ENCODE measurements around the gene NUDT21.

Gene NUDT21

DNA sequence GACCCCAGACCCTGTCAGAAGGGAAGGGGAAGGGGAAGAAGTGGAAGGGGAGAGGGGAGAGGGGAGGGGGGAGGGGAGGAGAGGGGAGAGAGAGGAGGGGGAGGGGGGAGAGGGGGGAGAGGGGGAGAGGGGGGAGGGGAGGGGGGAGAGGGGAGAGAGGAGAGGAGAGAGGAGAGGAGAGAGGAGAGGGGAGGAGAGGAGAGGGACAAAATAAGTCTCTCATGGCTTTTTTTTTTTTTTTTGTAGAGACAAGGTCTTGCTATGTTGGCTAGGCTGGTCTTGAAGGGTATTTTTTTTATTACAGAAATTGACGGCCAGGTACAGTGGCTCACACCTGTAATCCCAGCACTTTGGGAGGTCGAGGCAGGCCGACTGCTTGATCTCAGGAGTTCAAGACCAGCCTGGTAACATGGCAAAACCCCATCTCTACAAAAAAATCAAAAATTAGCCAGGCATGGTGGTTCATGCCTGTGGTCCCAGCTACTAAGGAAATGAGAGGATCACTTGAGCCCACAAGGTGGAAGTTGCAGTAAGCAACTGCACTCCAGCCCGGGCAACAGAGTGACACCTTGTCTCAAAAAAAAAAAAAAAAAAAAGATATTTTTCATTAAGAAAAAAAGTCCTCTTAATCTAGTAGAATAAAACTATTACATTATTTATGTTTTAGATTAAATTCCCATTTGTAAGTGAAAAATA lies 45.0 kb downstream of the NUDT21 start:
- peaks cover 31 to 87% of the 10 kb centered on the region in 2 experiments for H3K36me3 ChIP-seq (ENCODE audit: control insufficient read depth in 1 of 2, insufficient read depth in 2 of 2, low read depth in 1 of 2, low read length in 2 of 2)
- 64% methylated on average over 3 of the region's 4 CpGs for WGBS
- no peak overlapping the region for H3K18ac ChIP-seq (ENCODE audit: low read depth in 1 of 2, low read length in 2 of 2)
- H3K14ac ChIP-seq (ENCODE audit: low read length in 2 of 2) = no peak overlapping the region
- H3K79me1 ChIP-seq (replicated peaks; ENCODE audit: low read length, poor library complexity, severe bottlenecking) = peaks cover 13% of the 10 kb centered on the region
- DNase-seq = no peak
- no peak overlapping the region for H3K4me2 ChIP-seq (ENCODE audit: low read length, poor library complexity, severe bottlenecking)
- no peaks in the 10 kb centered on the region for H3K4me1 ChIP-seq (ENCODE audit: control insufficient read depth, insufficient read depth, low read depth, low read length)
- H3K27ac ChIP-seq (ENCODE audit: low read length, poor library complexity, severe bottlenecking) = no peak overlapping the region
- H2BK120ac ChIP-seq (ENCODE audit: low read depth, low read length) = no peak overlapping the region
- H3K4me3 ChIP-seq (ENCODE audit: insufficient read depth in 1 of 2, low read depth in 1 of 2, low read length in 2 of 2) = no peak overlapping the region
- no peak overlapping the region for H2BK12ac ChIP-seq (ENCODE audit: low read length in 2 of 2)
- H4K91ac ChIP-seq (ENCODE audit: low read length) = no peak overlapping the region
- no peak overlapping the region for H3K4ac ChIP-seq (ENCODE audit: low read depth in 1 of 2, low read length in 2 of 2)
- H2BK15ac ChIP-seq (ENCODE audit: low read depth, poor library complexity, severe bottlenecking) = no peak overlapping the region
- no peaks in the 10 kb centered on the region for H3K27me3 ChIP-seq (ENCODE audit: control insufficient read depth in 1 of 2, insufficient read depth in 1 of 2, low read length in 2 of 2)
- no peaks in the 10 kb centered on the region for H3K9me3 ChIP-seq (ENCODE audit: control insufficient read depth, low read length)
- no peak overlapping the region for H3K23ac ChIP-seq (ENCODE audit: low read length in 2 of 2)
- no peak overlapping the region for H4K8ac ChIP-seq (ENCODE audit: low read length)
- no peak overlapping the region for H2BK5ac ChIP-seq (ENCODE audit: low read depth, low read length, poor library complexity, severe bottlenecking)
- H3K9ac ChIP-seq (ENCODE audit: low read length) = no peak overlapping the region
- no peak overlapping the region for H2AK5ac ChIP-seq (ENCODE audit: low read length, severe bottlenecking)
- no peak overlapping the region for H2AFZ ChIP-seq (ENCODE audit: low read depth, low read length)

DNA sequence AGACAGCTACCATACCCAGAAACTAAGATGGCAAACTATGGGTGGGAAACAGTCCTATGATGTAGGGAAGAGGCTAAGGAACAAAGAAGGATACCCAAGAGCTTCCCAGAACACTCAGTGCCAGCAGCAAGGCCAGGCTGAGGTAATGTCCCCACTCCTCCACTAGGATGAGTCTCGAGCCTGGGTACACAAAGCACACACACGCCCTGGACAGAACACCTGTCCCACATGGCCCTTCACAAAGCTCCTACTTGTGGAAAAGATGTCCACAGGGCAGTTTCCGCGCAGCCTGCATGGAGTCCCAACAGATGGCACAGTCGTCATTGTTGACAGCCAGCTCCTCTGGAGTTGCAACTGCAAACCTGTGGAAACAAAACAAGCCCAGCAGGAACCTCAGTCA lies 49.6 kb downstream of the NUDT21 start:
- H2BK5ac ChIP-seq (ENCODE audit: low read depth, low read length, poor library complexity, severe bottlenecking) = no peak overlapping the region
- H2BK15ac ChIP-seq (ENCODE audit: low read depth, poor library complexity, severe bottlenecking) = no peak overlapping the region
- H3K23ac ChIP-seq (ENCODE audit: low read length in 2 of 2) = no peak overlapping the region
- no peak overlapping the region for H3K4me3 ChIP-seq (ENCODE audit: insufficient read depth in 1 of 2, low read depth in 1 of 2, low read length in 2 of 2)
- peaks cover 15% of the 10 kb centered on the region for H3K79me1 ChIP-seq (replicated peaks; ENCODE audit: low read length, poor library complexity, severe bottlenecking)
- H2AFZ ChIP-seq (ENCODE audit: low read depth, low read length) = no peak overlapping the region
- no peak overlapping the region for H3K18ac ChIP-seq (ENCODE audit: low read depth in 1 of 2, low read length in 2 of 2)
- H2BK120ac ChIP-seq (ENCODE audit: low read depth, low read length) = no peak overlapping the region
- H3K9me3 ChIP-seq (ENCODE audit: control insufficient read depth, low read length) = no peaks in the 10 kb centered on the region
- no peak overlapping the region for H3K9ac ChIP-seq (ENCODE audit: low read length)
- H3K4ac ChIP-seq (ENCODE audit: low read depth in 1 of 2, low read length in 2 of 2) = no peak overlapping the region
- H4K91ac ChIP-seq (ENCODE audit: low read length) = no peak overlapping the region
- H3K36me3 ChIP-seq (ENCODE audit: control insufficient read depth in 1 of 2, insufficient read depth in 2 of 2, low read depth in 1 of 2, low read length in 2 of 2) = peaks cover 25 to 76% of the 10 kb centered on the region in 2 experiments
- no peaks in the 10 kb centered on the region for H3K27me3 ChIP-seq (ENCODE audit: control insufficient read depth in 1 of 2, insufficient read depth in 1 of 2, low read length in 2 of 2)
- no peak for DNase-seq
- WGBS = 90% methylated on average over 5 of the region's 5 CpGs
- no peak overlapping the region for H3K4me2 ChIP-seq (ENCODE audit: low read length, poor library complexity, severe bottlenecking)
- no peak overlapping the region for H3K14ac ChIP-seq (ENCODE audit: low read length in 2 of 2)
- H2AK5ac ChIP-seq (ENCODE audit: low read length, severe bottlenecking) = no peak overlapping the region
- no peak overlapping the region for H3K27ac ChIP-seq (ENCODE audit: low read length, poor library complexity, severe bottlenecking)
- H3K4me1 ChIP-seq (ENCODE audit: control insufficient read depth, insufficient read depth, low read depth, low read length) = no peaks in the 10 kb centered on the region
- no peak overlapping the region for H2BK12ac ChIP-seq (ENCODE audit: low read length in 2 of 2)
- no peak overlapping the region for H4K8ac ChIP-seq (ENCODE audit: low read length)

DNA sequence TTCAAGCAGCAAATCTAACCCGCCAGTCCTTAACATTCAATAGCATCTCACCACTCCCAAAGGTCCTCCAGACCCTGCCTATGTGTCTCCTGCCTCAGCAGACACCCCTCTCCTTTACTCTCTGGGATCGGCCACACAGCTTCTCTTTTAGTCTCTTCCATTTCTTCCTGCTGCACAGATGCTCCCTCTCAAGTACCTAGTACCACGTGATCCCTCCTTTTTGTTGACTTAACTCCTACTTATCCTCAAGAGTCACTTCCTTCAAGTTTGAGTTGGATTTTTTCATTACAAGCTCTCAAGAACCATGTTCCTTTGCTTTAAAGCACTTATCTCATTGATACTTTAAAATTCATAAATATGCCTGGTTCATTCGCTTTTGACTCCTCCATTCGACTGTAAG lies 50.7 kb downstream of the NUDT21 start:
- no peak overlapping the region for H3K4ac ChIP-seq (ENCODE audit: low read depth in 1 of 2, low read length in 2 of 2)
- H3K27ac ChIP-seq (ENCODE audit: low read length, poor library complexity, severe bottlenecking) = no peak overlapping the region
- H2AFZ ChIP-seq (ENCODE audit: low read depth, low read length) = no peak overlapping the region
- no peaks in the 10 kb centered on the region for H3K27me3 ChIP-seq (ENCODE audit: control insufficient read depth in 1 of 2, insufficient read depth in 1 of 2, low read length in 2 of 2)
- no peak overlapping the region for H2BK5ac ChIP-seq (ENCODE audit: low read depth, low read length, poor library complexity, severe bottlenecking)
- no peak overlapping the region for H3K4me3 ChIP-seq (ENCODE audit: insufficient read depth in 1 of 2, low read depth in 1 of 2, low read length in 2 of 2)
- H2BK12ac ChIP-seq (ENCODE audit: low read length in 2 of 2) = no peak overlapping the region
- peaks cover 21 to 73% of the 10 kb centered on the region in 2 experiments for H3K36me3 ChIP-seq (ENCODE audit: control insufficient read depth in 1 of 2, insufficient read depth in 2 of 2, low read depth in 1 of 2, low read length in 2 of 2)
- no peak overlapping the region for H3K4me2 ChIP-seq (ENCODE audit: low read length, poor library complexity, severe bottlenecking)
- peaks cover 12% of the 10 kb centered on the region for H3K79me1 ChIP-seq (replicated peaks; ENCODE audit: low read length, poor library complexity, severe bottlenecking)
- no peak for DNase-seq
- H2BK15ac ChIP-seq (ENCODE audit: low read depth, poor library complexity, severe bottlenecking) = no peak overlapping the region
- H3K18ac ChIP-seq (ENCODE audit: low read depth in 1 of 2, low read length in 2 of 2) = no peak overlapping the region
- H3K23ac ChIP-seq (ENCODE audit: low read length in 2 of 2) = no peak overlapping the region
- WGBS = 72% methylated on average over 5 of the region's 5 CpGs
- no peak overlapping the region for H2AK5ac ChIP-seq (ENCODE audit: low read length, severe bottlenecking)
- H3K14ac ChIP-seq (ENCODE audit: low read length in 2 of 2) = no peak overlapping the region
- no peaks in the 10 kb centered on the region for H3K4me1 ChIP-seq (ENCODE audit: control insufficient read depth, insufficient read depth, low read depth, low read length)
- H4K8ac ChIP-seq (ENCODE audit: low read length) = no peak overlapping the region
- no peak overlapping the region for H3K9ac ChIP-seq (ENCODE audit: low read length)
- no peaks in the 10 kb centered on the region for H3K9me3 ChIP-seq (ENCODE audit: control insufficient read depth, low read length)
- H2BK120ac ChIP-seq (ENCODE audit: low read depth, low read length) = no peak overlapping the region
- no peak overlapping the region for H4K91ac ChIP-seq (ENCODE audit: low read length)

DNA sequence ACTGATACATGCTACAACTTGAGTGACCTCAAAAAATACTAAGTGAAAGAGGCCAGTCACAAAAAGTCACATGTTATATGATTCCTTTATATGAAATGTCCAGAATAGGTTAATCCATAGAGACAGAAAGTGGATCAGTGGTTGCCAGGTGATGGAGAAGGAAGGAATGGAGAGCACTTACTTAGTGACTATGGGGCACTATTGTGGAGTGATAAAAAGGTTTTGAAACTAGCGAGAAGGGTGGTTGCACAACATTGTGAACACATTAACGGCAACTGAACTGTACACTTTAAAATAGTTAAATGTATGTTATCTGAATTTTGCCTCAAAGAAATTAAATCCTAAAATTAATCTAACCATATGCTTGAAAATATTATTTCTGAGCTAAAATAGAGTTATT lies 51.6 kb downstream of the NUDT21 start:
- H2BK5ac ChIP-seq (ENCODE audit: low read depth, low read length, poor library complexity, severe bottlenecking) = no peak overlapping the region
- no peak overlapping the region for H2AK5ac ChIP-seq (ENCODE audit: low read length, severe bottlenecking)
- H3K27me3 ChIP-seq (ENCODE audit: control insufficient read depth in 1 of 2, insufficient read depth in 1 of 2, low read length in 2 of 2) = no peaks in the 10 kb centered on the region
- no peak overlapping the region for H3K4me2 ChIP-seq (ENCODE audit: low read length, poor library complexity, severe bottlenecking)
- H2BK120ac ChIP-seq (ENCODE audit: low read depth, low read length) = no peak overlapping the region
- no peak overlapping the region for H4K8ac ChIP-seq (ENCODE audit: low read length)
- H4K91ac ChIP-seq (ENCODE audit: low read length) = no peak overlapping the region
- no peak overlapping the region for H3K4ac ChIP-seq (ENCODE audit: low read depth in 1 of 2, low read length in 2 of 2)
- H3K27ac ChIP-seq (ENCODE audit: low read length, poor library complexity, severe bottlenecking) = no peak overlapping the region
- H3K23ac ChIP-seq (ENCODE audit: low read length in 2 of 2) = no peak overlapping the region
- 83% methylated on average over 2 of the region's 2 CpGs for WGBS
- no peak for DNase-seq
- H2AFZ ChIP-seq (ENCODE audit: low read depth, low read length) = no peak overlapping the region
- H3K14ac ChIP-seq (ENCODE audit: low read length in 2 of 2) = no peak overlapping the region
- H3K9me3 ChIP-seq (ENCODE audit: control insufficient read depth, low read length) = no peaks in the 10 kb centered on the region
- no peak overlapping the region for H2BK12ac ChIP-seq (ENCODE audit: low read length in 2 of 2)
- H3K18ac ChIP-seq (ENCODE audit: low read depth in 1 of 2, low read length in 2 of 2) = no peak overlapping the region
- H3K4me1 ChIP-seq (ENCODE audit: control insufficient read depth, insufficient read depth, low read depth, low read length) = no peaks in the 10 kb centered on the region
- no peak overlapping the region for H2BK15ac ChIP-seq (ENCODE audit: low read depth, poor library complexity, severe bottlenecking)
- peaks cover 10% of the 10 kb centered on the region for H3K79me1 ChIP-seq (replicated peaks; ENCODE audit: low read length, poor library complexity, severe bottlenecking)
- peaks cover 18 to 63% of the 10 kb centered on the region in 2 experiments for H3K36me3 ChIP-seq (ENCODE audit: control insufficient read depth in 1 of 2, insufficient read depth in 2 of 2, low read depth in 1 of 2, low read length in 2 of 2)
- H3K9ac ChIP-seq (ENCODE audit: low read length) = no peak overlapping the region
- no peak overlapping the region for H3K4me3 ChIP-seq (ENCODE audit: insufficient read depth in 1 of 2, low read depth in 1 of 2, low read length in 2 of 2)
